Measurements from ENCODE around the gene YBX2. TPM values are rescaled to one million over a fixed set of nuclear protein-coding genes. Genes with fewer than 3 reads are reported as not detected.
A peak's percentile ranks its signal among the peaks of the same experiment; 100 is the strongest.
"Not testable (repeated sequence)": the region's sequence is repeated elsewhere in the genome, so short reads cannot be mapped to it uniquely, and the experiment has no call there.

Gene YBX2
- total RNA-seq, 2 donors from 2014 or later: 0.15 to 0.26 TPM

GRCh38 chr17:7256766-7257456 lies 37.5 kb downstream of the YBX2 start:
- peaks cover 11% of the 10 kb centered on the region for H3K4me1 Mint-ChIP-seq
- peaks cover 84% of the 10 kb centered on the region for H3K36me3 Mint-ChIP-seq (ENCODE audit: low read depth)
- H3K9me3 Mint-ChIP-seq: no peaks in the 10 kb centered on the region
- H3K4me3 Mint-ChIP-seq: no peak overlapping the region
- H3K27ac Mint-ChIP-seq: peak overlapping the region; percentile 46
- ATAC-seq (replicated peaks): no peak
- H3K27me3 Mint-ChIP-seq: no peaks in the 10 kb centered on the region

DNA sequence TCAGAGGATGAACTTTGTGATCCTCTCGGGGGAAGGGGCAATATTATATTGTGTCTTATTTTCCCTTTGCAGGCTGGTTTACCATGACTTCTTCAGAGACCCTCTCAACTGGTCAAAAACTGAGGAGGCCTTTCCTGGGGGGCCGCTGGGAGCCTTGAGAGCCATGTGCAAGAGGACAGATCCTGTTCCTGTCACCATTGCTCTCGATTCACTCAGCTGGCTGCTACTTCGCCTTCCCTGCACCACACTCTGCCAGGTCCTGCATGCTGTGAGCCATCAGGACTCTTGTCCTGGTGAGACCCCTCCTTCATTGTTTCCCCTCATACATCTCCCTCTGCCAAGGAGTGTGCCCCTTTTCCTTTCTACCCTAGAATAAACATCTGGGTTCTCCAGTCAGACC lies 39.9 kb downstream of the YBX2 start:
- peak overlapping the region; percentile 33 for H3K27ac Mint-ChIP-seq
- ATAC-seq (replicated peaks): no peak
- H3K36me3 Mint-ChIP-seq (ENCODE audit: low read depth): peaks cover 94% of the 10 kb centered on the region
- H3K4me3 Mint-ChIP-seq: peak overlapping the region; percentile 7
- no peaks in the 10 kb centered on the region for H3K9me3 Mint-ChIP-seq
- H3K27me3 Mint-ChIP-seq: no peaks in the 10 kb centered on the region
- peaks cover 11% of the 10 kb centered on the region for H3K4me1 Mint-ChIP-seq

- Mint-ChIP-seq H3K4me3 (peak overlapping the region; percentile 93), H3K27ac (peak overlapping the region; percentile 100), H3K27me3 (no peaks in the 10 kb centered on the region), H3K36me3 (ENCODE audit: low read depth) (peaks cover 92% of the 10 kb centered on the region), H3K4me1 (peaks cover 16% of the 10 kb centered on the region), H3K9me3 (no peaks in the 10 kb centered on the region)
- ATAC-seq (replicated peaks): no peak
Observed at GRCh38 chr17:7253082-7253481, 41.4 kb downstream of the YBX2 start.

GRCh38 chr17:7252176-7253043 lies 42.0 kb downstream of the YBX2 start, which contains the start of gene ELP5:
Gene ELP5, plus strand, starts transcription at chr17:7252215. Its CDS starts 336 bp downstream, at chr17:7252551.
- H3K4me1 Mint-ChIP-seq: peaks cover 16% of the 10 kb centered on the region
- H3K27me3 Mint-ChIP-seq: no peaks in the 10 kb centered on the region
- H3K27ac Mint-ChIP-seq: peak within 1 kb of the TSS; percentile 100
- peak; percentile 69 for ATAC-seq (replicated peaks)
- H3K36me3 Mint-ChIP-seq (ENCODE audit: low read depth): peaks cover 86% of the 10 kb centered on the region
- H3K9me3 Mint-ChIP-seq: no peaks in the 10 kb centered on the region
- H3K4me3 Mint-ChIP-seq: peak within 1 kb of the TSS; percentile 93

GRCh38 chr17:7251661-7252175 lies 42.7 kb downstream of the YBX2 start, which contains the start of gene CTDNEP1:
Gene CTDNEP1, minus strand, starts transcription at chr17:7251734. Its CDS starts 438 bp downstream, at chr17:7251296.
- peak within 1 kb of the TSS; percentile 93 for H3K4me3 Mint-ChIP-seq
- H3K27me3 Mint-ChIP-seq: no peaks in the 10 kb centered on the region
- no peaks in the 10 kb centered on the region for H3K9me3 Mint-ChIP-seq

GRCh38 chr17:7250695-7251627 lies 43.5 kb downstream of the YBX2 start:
- Mint-ChIP-seq H3K4me3 (peak overlapping the region; percentile 93), H3K9me3 (no peaks in the 10 kb centered on the region), H3K27ac (peak overlapping the region; percentile 96), H3K27me3 (no peaks in the 10 kb centered on the region), H3K36me3 (ENCODE audit: low read depth) (peaks cover 84% of the 10 kb centered on the region), H3K4me1 (peaks cover 21% of the 10 kb centered on the region)
- ATAC-seq (replicated peaks): peak; percentile 5

More at GRCh38 chr17:7251661-7252175, 42.7 kb downstream of the YBX2 start, which contains the start of gene CTDNEP1:
- Mint-ChIP-seq H3K4me1 (peaks cover 16% of the 10 kb centered on the region), H3K27ac (peak within 1 kb of the TSS; percentile 100), H3K36me3 (ENCODE audit: low read depth) (peaks cover 84% of the 10 kb centered on the region)
- peak; percentile 97 for ATAC-seq (replicated peaks)

GRCh38 chr17:7249830-7250229 lies 44.6 kb downstream of the YBX2 start:
- Mint-ChIP-seq H3K36me3 (ENCODE audit: low read depth) (peaks cover 81% of the 10 kb centered on the region), H3K4me1 (peaks cover 21% of the 10 kb centered on the region)

DNA sequence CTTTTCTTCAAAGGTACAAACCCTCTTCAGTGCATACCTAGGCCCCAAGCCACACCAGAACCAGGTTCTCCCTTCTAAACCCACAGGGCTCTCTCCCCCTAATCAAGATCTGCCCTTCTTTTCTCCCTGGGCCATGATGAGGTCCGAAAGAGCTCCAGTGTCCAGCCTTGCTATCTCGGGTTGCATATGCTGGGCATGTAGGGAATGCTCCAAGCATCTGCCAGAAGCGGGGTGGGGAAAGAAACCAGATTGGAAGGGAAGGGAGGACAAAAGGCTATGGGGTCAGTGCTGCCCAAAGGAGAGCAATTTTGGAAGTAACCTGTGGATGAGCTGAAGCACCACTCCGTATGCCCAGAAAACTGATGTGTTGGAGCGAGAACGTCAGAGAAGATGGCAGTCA lies 45.2 kb downstream of the YBX2 start:
- peak overlapping the region; percentile 96 for H3K27ac Mint-ChIP-seq
- no peaks in the 10 kb centered on the region for H3K27me3 Mint-ChIP-seq
- no peaks in the 10 kb centered on the region for H3K9me3 Mint-ChIP-seq
- ATAC-seq (replicated peaks): no peak
- peaks cover 81% of the 10 kb centered on the region for H3K36me3 Mint-ChIP-seq (ENCODE audit: low read depth)
- H3K4me3 Mint-ChIP-seq: peak overlapping the region; percentile 93
- peaks cover 21% of the 10 kb centered on the region for H3K4me1 Mint-ChIP-seq

More at GRCh38 chr17:7249830-7250229, 44.6 kb downstream of the YBX2 start:
- peak overlapping the region; percentile 93 for H3K4me3 Mint-ChIP-seq
- H3K27ac Mint-ChIP-seq: peak overlapping the region; percentile 96
- no peaks in the 10 kb centered on the region for H3K27me3 Mint-ChIP-seq
- no peak for ATAC-seq (replicated peaks)
- H3K9me3 Mint-ChIP-seq: no peaks in the 10 kb centered on the region

DNA sequence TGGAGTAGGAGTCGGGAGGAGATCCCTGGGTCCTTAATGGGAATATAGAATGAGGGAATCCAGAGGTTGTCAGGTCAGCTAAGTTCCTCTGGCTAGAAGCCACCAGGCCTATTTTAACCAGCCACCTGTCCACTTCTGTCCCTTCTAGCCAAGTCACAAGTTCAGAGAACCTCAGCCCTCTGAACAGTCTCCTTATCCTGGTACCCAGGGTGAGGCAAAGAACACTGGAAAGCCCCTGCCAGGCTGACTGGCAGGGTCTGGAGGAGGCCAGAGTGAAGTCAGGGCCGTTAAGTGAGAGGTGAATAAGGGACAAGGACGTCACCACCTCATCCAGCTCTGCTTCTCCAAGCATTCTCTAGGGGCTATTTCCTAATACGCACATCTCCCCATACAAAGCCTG lies 45.6 kb downstream of the YBX2 start:
- no peak for ATAC-seq (replicated peaks)
- H3K4me1 Mint-ChIP-seq: peaks cover 21% of the 10 kb centered on the region
- H3K36me3 Mint-ChIP-seq (ENCODE audit: low read depth): peaks cover 81% of the 10 kb centered on the region
- H3K27ac Mint-ChIP-seq: peak overlapping the region; percentile 96
- peak overlapping the region; percentile 93 for H3K4me3 Mint-ChIP-seq
- no peaks in the 10 kb centered on the region for H3K27me3 Mint-ChIP-seq
- H3K9me3 Mint-ChIP-seq: no peaks in the 10 kb centered on the region

DNA sequence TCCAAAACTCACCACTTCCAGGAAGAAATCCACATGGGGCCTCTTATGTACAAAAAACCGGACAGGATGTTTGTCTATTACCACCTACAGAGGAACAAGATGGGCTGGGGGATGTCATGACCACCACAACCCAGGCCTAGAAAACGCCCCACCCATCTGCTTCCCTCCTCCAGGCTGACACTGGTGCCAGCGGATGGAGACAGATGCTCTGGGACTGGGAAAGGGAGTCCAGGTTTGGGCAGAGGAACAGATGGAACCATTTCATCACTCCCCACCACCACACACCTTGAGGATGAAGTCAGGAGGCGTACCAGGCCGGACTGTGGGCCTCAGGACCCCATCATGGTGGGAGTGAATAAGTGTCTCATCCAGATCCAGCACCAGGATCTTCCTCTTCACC lies 47.7 kb downstream of the YBX2 start:
- H3K27ac Mint-ChIP-seq: peak overlapping the region; percentile 44
- H3K4me3 Mint-ChIP-seq: no peak overlapping the region
- no peak for ATAC-seq (replicated peaks)
- peaks cover 20% of the 10 kb centered on the region for H3K4me1 Mint-ChIP-seq
- H3K27me3 Mint-ChIP-seq: no peaks in the 10 kb centered on the region
- no peaks in the 10 kb centered on the region for H3K9me3 Mint-ChIP-seq
- H3K36me3 Mint-ChIP-seq (ENCODE audit: low read depth): peaks cover 81% of the 10 kb centered on the region

GRCh38 chr17:7243838-7244237 lies 50.6 kb downstream of the YBX2 start:
- not testable (repeated sequence) for H3K9me3 Mint-ChIP-seq; H3K27me3 Mint-ChIP-seq; ATAC-seq (replicated peaks)
- peaks cover 31% of the 10 kb centered on the region for H3K4me1 Mint-ChIP-seq
- H3K36me3 Mint-ChIP-seq (ENCODE audit: low read depth): peaks cover 87% of the 10 kb centered on the region
- peak overlapping the region; percentile 93 for H3K27ac Mint-ChIP-seq
- H3K4me3 Mint-ChIP-seq: peak overlapping the region; percentile 87

- no peak for ATAC-seq (replicated peaks)
- H3K36me3 Mint-ChIP-seq (ENCODE audit: low read depth): peaks cover 87% of the 10 kb centered on the region
- H3K9me3 Mint-ChIP-seq: no peaks in the 10 kb centered on the region
- H3K27me3 Mint-ChIP-seq: no peaks in the 10 kb centered on the region
- peak overlapping the region; percentile 93 for H3K27ac Mint-ChIP-seq
- H3K4me1 Mint-ChIP-seq: peaks cover 31% of the 10 kb centered on the region
- H3K4me3 Mint-ChIP-seq: peak overlapping the region; percentile 87
Observed at GRCh38 chr17:7243453-7243729, 51.0 kb downstream of the YBX2 start.

DNA sequence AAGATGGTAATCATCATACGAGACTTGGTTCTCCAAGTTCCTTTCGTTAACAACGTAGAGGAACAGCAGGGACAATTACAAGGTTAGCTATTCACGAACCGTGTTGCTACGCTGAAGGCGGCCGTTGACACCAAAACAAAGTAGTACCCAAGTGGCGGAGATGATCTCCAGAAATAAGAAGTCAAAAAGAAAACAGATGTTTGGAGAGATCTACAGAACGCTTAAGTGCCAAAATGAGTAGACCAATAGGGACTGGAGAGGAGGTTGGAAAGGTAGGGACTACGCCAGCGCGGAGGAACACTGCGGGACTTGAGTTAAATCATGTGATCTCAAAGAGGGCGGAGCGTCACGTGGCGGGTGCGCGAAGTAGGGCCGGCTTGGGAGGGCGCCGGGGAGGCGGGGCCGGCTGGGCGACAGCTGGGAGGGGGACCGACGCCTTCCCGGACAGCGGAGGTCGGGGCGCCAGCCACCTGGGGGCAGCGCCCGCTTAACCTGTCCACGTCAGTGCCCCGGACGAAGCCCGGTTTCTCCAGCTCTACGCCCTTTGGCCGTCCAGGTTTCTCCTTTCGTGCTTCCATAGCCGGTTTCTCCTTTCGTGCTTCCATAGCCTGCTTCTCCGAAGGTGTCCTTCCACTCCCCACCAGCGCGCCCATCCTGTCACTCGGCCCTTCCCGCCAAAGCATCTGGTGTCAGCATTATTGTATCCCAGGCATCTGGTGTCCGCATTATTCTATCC lies 51.6 kb downstream of the YBX2 start:
- Mint-ChIP-seq H3K4me1 (peaks cover 31% of the 10 kb centered on the region), H3K4me3 (peak overlapping the region; percentile 87), H3K36me3 (ENCODE audit: low read depth) (peaks cover 90% of the 10 kb centered on the region), H3K27me3 (no peaks in the 10 kb centered on the region), H3K27ac (peak overlapping the region; percentile 93), H3K9me3 (no peaks in the 10 kb centered on the region)
- peak; percentile 41 for ATAC-seq (replicated peaks)
